SIG-M5 (cell line): ENCODE results near the gene NIFK.
"Not testable (repeated sequence)": the region's sequence is repeated elsewhere in the genome, so short reads cannot be mapped to it uniquely, and the experiment has no call there.

ENCODE experiments used
- DNase-seq: peaks from one replicate; lab custom pipeline; 2025; lab: John Stamatoyannopoulos, UW

The NIFK gene

GRCh38 chr2:121736462-121737336, at the start of gene NIFK:
Gene NIFK, minus strand, starts transcription at chr2:121736875. Its CDS starts 25 bp downstream, at chr2:121736850.
- peak; percentile 87 for DNase-seq

DNA sequence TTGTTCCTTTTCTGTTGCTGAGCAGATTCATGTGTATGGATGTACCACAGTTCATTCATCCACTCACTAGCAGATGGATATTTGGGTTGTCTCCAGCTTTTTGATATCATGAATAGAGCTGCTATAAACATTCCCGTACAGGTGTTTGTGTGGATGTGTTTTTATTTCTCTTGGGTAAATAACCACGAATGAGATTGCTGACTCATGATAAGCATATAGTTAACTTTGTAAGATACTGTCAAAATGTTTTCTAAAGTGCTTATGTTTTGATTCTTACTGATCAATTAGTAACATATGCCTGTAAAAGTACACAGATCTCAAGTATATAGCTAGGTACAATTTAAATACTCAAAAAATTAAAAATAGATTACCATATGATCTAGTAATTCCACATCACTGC, 46.5 kb upstream of the NIFK start:
- DNase-seq, result no peak

DNA sequence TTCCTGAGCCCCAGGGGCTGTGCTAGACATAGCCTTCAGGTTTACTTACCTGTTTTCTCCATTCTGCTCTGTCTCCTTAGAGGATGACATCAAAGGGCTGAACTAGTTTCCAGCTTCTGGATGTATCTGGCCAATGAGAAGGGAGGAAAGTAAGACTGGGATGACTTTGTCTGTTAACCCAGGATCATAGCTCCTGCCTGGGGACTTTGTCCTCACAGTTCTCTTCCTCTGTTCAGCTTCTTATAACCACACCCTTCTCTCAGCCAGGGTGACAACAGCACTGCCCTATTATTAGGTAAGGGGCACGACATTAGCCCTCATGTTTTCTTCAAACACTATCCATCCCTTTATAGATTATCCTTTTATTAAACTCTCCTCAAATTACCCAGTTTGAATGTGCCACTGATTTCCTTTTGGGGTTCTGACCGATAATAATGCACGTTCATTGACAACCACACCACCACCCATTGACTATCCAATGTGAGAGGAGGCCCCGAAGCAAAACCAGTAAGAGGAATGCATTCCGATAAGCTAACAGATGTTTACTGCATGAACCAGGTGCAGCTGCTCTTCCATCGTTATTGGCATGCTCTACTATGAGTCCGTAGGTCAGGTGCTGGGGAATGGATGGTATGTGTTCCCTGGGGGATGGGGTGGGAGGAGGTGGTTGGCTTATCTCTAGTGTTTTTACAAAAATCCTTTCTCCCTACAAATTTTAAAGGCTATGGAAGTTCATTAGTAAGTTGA, 42.2 kb upstream of the NIFK start:
- DNase-seq, result no peak

- no peak for DNase-seq
Measured at GRCh38 chr2:121777699-121778058, 41.0 kb upstream of the NIFK start.

DNA sequence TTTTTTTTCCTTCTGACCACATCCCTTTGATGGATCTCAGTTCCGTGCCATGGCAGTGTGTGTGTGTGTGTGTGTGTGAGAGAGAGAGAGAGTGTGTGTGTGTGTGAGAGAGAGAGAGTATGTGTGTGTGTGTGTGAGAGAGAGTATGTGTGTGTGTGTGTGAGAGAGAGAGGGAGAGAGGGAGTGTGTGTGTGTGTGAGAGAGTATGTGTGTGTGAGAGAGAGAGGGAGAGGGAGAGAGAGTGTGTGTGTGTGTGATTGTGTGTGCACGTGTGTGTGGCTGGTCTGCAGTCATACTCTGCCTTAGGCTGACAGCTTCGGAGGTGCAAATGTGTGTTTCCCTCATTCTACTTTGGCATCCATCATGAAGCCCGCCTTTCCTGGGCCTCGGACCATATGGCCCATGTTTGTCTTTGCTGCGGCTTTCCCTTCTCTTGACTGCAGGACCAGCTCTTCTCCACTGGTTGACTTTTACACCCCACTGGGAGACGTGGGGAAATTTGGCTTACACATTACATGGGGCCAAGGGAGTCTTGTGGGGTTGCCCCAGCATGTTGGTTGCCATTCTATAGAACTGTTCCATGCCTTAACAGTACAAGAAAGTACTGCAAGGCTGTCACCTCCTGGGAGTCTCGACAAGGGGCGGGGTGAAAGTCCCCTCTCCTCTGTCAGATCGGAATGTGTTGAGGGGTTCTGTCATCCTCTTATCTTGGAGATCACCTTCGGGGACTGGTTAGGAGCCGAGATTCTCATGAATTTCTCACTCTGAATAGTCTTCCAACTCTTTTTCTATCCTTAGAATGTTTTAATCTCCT, 40.4 kb upstream of the NIFK start:
- DNase-seq, result no peak

DNA sequence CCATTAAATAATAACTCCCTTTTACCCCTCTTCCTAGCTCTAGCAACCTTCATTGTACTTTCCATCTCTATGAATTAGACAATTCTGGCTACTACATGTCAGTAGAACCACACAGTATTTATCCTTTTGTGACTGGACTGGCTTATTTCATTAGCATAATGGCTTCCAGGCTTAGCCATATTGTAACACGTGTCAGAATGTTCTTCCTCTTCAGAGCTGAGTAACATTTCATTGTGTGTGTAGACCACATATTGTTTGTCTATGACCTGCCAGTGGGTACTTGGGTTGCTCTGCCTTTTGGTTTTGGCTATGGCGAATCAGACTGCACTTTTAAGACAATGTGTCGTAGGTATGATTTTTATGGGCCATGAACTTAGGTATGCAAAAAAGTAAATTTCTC, 39.7 kb upstream of the NIFK start:
- DNase-seq, result no peak

DNA sequence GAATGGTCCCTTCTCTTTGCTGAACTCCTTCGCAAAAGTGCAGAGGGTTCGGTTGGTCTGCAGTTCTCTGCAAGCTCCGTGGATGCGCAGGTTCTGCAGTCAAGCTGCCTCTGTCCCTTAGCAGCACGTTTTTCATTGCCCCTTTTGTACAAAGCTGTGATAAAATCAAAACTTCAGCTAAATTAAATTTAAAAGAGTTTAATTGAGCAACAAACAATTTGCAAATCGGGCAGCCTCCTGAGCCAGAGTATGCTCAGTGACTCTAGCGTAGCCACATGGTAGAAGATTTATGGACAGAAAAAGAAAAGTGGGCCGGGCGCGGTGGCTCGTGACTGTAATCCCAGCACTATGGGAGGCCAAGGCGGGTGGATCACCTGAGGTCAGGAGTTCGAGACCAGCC, 37.6 kb upstream of the NIFK start:
- DNase-seq, result no peak

GRCh38 chr2:121771976-121772742, 35.5 kb upstream of the NIFK start:
- no peak for DNase-seq

DNA sequence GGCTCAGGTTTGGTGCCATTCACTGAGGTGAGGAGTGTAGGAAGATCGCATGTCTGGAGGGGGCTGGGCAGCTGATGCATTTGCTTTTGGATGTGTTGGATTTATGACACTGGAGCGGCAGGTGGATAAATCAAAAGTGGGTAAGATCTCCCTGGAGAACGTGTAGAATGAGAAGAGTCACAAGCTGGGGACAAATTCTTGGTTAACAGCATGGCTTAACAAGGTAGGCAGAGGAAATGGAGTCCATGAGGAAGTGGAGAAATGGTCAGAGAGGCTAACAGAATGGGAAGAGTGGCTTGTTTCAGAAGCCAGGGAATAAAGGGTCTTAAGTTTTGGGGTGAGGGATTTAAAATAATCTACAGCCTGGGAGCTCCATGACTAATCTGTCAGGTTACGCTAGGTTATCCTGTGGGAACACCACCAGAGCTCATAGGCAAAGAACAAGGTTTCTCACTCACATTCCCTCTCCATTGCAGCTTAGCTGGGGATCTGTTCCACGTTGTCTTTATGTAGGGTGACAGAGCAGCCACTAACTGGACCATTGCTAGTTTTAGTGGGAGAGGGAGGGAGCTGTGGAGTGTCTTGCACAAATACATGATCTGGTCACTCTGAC, 31.6 kb upstream of the NIFK start:
- DNase-seq, result no peak

GRCh38 chr2:121766624-121767023, 29.9 kb upstream of the NIFK start:
- no peak for DNase-seq

- no peak for DNase-seq
Measured at GRCh38 chr2:121764681-121765228, 28.1 kb upstream of the NIFK start.

GRCh38 chr2:121755237-121756111, 18.8 kb upstream of the NIFK start, which contains the start of gene TSN:
Gene TSN, plus strand, starts transcription at chr2:121755651. Its CDS starts 129 bp downstream, at chr2:121755780.
- DNase-seq, result peak; percentile 70

DNA sequence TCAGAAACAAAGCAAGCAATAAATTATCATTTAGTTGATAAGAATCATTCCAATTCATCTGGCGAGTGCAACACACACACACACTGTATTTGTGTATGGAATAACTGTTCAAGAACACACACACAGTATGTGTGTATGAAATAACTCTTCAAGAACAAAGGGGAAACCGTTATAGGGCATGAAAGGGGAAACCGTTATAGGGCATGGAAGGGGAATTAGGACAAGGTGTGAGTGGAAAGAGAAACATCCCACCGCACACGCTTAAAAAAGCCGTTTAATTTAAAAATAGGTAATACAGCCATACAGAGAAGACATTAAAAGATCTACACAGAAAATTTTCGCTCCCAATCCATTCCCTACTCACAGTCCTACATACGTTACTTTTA, 18.2 kb upstream of the NIFK start:
- DNase-seq, result no peak

DNA sequence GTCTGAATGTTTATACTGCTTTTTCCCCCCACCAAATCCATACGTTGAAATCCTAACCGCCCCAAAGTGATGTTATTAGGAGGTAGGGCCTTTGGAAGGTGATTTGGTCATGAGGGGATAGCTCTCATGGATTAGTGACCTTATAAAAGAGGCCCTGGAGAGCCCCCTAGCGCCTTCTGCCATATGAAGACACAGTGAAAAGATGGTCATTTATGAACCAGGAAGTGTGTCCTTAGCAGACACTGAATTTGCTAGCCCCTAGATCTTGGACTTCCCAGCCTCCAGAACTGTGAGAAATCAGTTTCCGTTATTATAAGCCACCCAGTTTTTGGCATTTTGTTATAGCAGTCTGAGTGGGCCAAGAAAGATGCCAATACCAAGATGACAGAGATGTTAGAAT, 11.5 kb upstream of the NIFK start:
- no peak for DNase-seq

- DNase-seq, result no peak
Measured at GRCh38 chr2:121746071-121746578, 9.4 kb upstream of the NIFK start.

GRCh38 chr2:121741450-121741849, 4.8 kb upstream of the NIFK start:
- no peak for DNase-seq

- no peak for DNase-seq
Measured at GRCh38 chr2:121740973-121741372, 4.3 kb upstream of the NIFK start.

DNA sequence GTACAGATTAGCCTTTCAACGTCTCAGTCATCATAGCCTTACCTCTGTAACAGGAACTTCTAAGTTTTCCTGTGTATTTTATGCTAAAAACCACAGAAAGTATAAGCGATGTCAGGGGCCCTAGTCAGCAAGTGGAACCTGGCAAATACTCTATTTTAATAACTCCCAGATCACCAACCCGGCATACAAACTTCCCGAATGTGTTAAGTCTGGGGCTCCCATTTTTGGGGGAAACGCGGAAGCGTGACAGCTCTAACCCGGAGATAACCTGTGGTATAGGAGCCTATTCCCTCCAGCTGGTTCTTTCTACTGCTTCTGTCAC, 574 bp downstream of the NIFK start:
- DNase-seq, result no peak

GRCh38 chr2:121735518-121736074, 1.1 kb downstream of the NIFK start:
- no peak for DNase-seq

- DNase-seq, result not testable (repeated sequence)
Measured at GRCh38 chr2:121734544-121734943, 2.1 kb downstream of the NIFK start.
